DOHH2 (cell line): ENCODE measurements around the gene CALY.

Experiments
- H3F3A ChIP-seq: fragments of 200-600 bp; sonication (generic), shearing (Covaris generic); 2 replicates; pipeline ENCODE4 v1.6.0; 2016; ENCODE audit warnings: antibody characterized with exemption, mild to moderate bottlenecking; ENCODE audit not compliant: control insufficient read depth, insufficient read depth
- H3K27ac ChIP-seq: fragments of 200-600 bp; sonication (generic); 2 replicates; pipeline ENCODE4 v1.5.1; 2014; ENCODE audit warnings: low read depth, mild to moderate bottlenecking, low read length, moderate library complexity
- H3K27me3 ChIP-seq: fragments of 200-600 bp; sonication (generic); 2 replicates; pipeline ENCODE4 v1.6.1; 2014; ENCODE audit warnings: mild to moderate bottlenecking, low read length, mixed read lengths; ENCODE audit not compliant: control insufficient read depth
- H3K36me3 ChIP-seq: fragments of 200-600 bp; sonication (generic); 2 replicates; pipeline ENCODE4 v1.6.1; 2014; ENCODE audit warnings: mild to moderate bottlenecking, low read length, moderate library complexity, mixed read lengths; ENCODE audit not compliant: control insufficient read depth
- H3K4me1 ChIP-seq: fragments of 200-600 bp; sonication (generic); 2 replicates; pipeline ENCODE4 v1.6.1; 2014; ENCODE audit warnings: mild to moderate bottlenecking, low read length, mixed read lengths; ENCODE audit not compliant: control insufficient read depth
- H3K4me2 ChIP-seq: fragments of 200-600 bp; sonication (generic); 2 replicates; pipeline ENCODE4 v1.6.0; 2014; ENCODE audit warnings: mild to moderate bottlenecking, low read length, moderate library complexity
- H3K4me3 ChIP-seq: fragments of 200-600 bp; sonication (generic); 2 replicates; pipeline ENCODE4 v1.5.1; 2014; ENCODE audit warnings: mild to moderate bottlenecking, low read length, mixed read lengths
- H3K79me2 ChIP-seq: fragments of 200-600 bp; sonication (generic); 2 replicates; pipeline ENCODE4 v1.6.1; 2014; ENCODE audit warnings: mild to moderate bottlenecking, low read length, mixed read lengths; ENCODE audit not compliant: control insufficient read depth
- H3K9me2 ChIP-seq: fragments of 200-600 bp; sonication (generic); replicated peaks from 2 replicates; pipeline ENCODE4 v1.6.1; 2014; ENCODE audit warnings: mild to moderate bottlenecking, low read length, mixed read lengths; ENCODE audit not compliant: control insufficient read depth
- H3K9me3 ChIP-seq: fragments of 200-600 bp; sonication (generic); 2 replicates; pipeline ENCODE4 v1.6.1; 2014; ENCODE audit warnings: antibody characterized with exemption, low read length, mixed read lengths; ENCODE audit not compliant: control insufficient read depth, insufficient read depth
- H4K20me1 ChIP-seq: fragments of 200-600 bp; sonication (generic); 2 replicates; pipeline ENCODE4 v1.6.0; 2014; ENCODE audit warnings: low read depth, mild to moderate bottlenecking, antibody characterized with exemption, low read length, moderate library complexity; ENCODE audit not compliant: control insufficient read depth, insufficient read depth
- EZH2phosphoT487 ChIP-seq: fragments of 200-600 bp; sonication (generic); IDR thresholded peaks from 2 replicates; pipeline ENCODE4 v1.6.1; 2017; ENCODE audit warnings: borderline replicate concordance, mild to moderate bottlenecking, antibody characterized with exemption, low read length, moderate library complexity, mixed read lengths
- TF ChIP-seq, protein P1 (sequence below): fragments of 200-600 bp; sonication (generic); IDR thresholded peaks from one replicate; pipeline ENCODE4 v1.5.1; 2014; ENCODE audit warnings: antibody characterized with exemption, mild to moderate bottlenecking, low read depth, low read length; ENCODE audit not compliant: poor library complexity, severe bottlenecking

CALY gene

DNA sequence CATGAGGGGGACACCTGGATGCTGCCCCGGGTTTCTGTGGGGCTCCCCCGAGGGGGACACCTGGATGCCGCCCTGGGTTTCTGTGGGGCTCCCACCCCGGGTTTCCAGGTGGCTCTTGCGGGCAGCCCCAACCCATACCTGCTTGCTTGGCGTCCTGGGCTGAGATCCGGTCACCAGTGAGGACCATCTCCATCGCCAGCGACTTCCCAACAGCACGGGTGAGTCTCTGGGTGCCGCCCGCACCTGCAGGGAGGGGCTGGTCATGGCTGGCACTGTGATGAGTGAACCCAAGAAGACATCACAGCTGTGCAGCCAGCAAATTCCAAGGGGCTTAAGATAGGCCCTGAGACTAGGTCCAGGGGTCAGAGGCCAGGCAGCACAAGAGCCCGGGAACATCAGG lies 30.1 kb upstream of the CALY start:
- Histone ChIP-seq H3K4me3 (no peak overlapping the region), H3F3A (no peaks in the 10 kb centered on the region), H3K79me2 (no peaks in the 10 kb centered on the region), H3K4me1 (no peaks in the 10 kb centered on the region), H3K27ac (no peak overlapping the region), H3K36me3 (peaks cover 18% of the 10 kb centered on the region; the same call in 1 of the 2 replicates), H3K27me3 (no peaks in the 10 kb centered on the region), H3K9me3 (no peaks in the 10 kb centered on the region), H3K9me2 (no peaks in the 10 kb centered on the region), H3K4me2 (no peak overlapping the region), H4K20me1 (no peaks in the 10 kb centered on the region)
- TF ChIP-seq EZH2phosphoT487 = no peak
- TF ChIP-seq, protein P1, sequence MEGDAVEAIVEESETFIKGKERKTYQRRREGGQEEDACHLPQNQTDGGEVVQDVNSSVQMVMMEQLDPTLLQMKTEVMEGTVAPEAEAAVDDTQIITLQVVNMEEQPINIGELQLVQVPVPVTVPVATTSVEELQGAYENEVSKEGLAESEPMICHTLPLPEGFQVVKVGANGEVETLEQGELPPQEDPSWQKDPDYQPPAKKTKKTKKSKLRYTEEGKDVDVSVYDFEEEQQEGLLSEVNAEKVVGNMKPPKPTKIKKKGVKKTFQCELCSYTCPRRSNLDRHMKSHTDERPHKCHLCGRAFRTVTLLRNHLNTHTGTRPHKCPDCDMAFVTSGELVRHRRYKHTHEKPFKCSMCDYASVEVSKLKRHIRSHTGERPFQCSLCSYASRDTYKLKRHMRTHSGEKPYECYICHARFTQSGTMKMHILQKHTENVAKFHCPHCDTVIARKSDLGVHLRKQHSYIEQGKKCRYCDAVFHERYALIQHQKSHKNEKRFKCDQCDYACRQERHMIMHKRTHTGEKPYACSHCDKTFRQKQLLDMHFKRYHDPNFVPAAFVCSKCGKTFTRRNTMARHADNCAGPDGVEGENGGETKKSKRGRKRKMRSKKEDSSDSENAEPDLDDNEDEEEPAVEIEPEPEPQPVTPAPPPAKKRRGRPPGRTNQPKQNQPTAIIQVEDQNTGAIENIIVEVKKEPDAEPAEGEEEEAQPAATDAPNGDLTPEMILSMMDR = no peak

DNA sequence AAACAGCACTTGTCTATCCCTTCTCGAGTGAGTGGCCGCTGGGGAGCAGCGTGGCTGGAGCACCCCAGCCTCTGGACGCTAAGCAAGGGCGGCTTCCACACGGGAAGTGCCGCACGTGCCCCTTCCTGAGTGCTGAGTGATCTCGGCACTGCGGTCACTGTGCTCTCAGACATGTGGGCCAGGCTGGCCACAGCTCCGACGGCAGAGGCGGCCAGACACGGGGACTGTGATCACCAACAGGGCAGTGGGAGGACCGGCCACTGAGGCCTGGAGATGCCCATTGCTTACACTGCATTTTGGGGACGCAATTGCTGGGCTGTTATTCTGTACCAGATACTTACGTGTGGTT lies 29.4 kb upstream of the CALY start:
- Histone ChIP-seq H3K9me2 (no peaks in the 10 kb centered on the region), H3K36me3 (peaks cover 18% of the 10 kb centered on the region; the same call in 1 of the 2 replicates), H3K9me3 (no peaks in the 10 kb centered on the region), H3K4me2 (no peak overlapping the region), H3K27ac (no peak overlapping the region), H3K27me3 (no peaks in the 10 kb centered on the region), H3K4me3 (no peak overlapping the region), H4K20me1 (no peaks in the 10 kb centered on the region), H3K4me1 (no peaks in the 10 kb centered on the region), H3F3A (no peaks in the 10 kb centered on the region), H3K79me2 (no peaks in the 10 kb centered on the region)
- TF ChIP-seq EZH2phosphoT487 = no peak
- TF ChIP-seq, protein P1 = no peak

DNA sequence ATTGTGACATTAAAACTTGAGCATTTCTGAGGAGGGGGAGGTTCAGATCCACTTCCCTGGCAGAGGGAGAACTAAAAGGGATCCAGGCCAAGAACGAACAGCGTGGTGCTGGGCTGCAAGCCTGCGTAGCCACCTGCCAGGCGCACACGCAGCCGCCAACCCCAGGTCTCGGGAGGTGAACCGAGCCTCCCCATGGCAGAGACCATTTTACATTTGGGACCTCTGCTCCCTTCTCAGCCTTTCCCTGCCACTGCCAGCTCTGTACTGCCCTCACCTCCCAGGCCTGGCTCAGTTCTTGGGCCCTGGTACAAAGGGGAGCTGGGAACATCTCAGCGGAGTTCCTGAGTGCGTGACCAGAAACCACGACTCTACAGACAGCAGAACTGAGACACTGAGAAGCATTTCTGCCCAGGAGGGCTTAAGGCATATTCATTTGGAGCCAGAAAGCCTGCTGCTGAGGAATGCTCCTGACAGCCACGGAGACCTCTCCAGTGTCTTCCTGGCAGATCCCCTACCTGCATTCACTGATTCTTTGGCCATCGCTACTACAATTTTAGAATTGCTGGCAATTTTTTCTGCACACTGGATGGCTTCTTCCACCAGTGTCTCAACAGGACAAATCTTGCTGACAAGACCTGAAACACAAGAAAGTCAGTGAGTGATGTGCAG lies 28.9 kb upstream of the CALY start:
- TF ChIP-seq, protein P1 = no peak
- no peak for TF ChIP-seq EZH2phosphoT487
- Histone ChIP-seq H3K36me3 (peaks cover 18% of the 10 kb centered on the region; the same call in 1 of the 2 replicates), H3K4me3 (no peak overlapping the region)

More for the DNA sequence above, 28.9 kb upstream of the CALY start:
- H3K4me1 ChIP-seq = no peaks in the 10 kb centered on the region
- H3F3A ChIP-seq = no peaks in the 10 kb centered on the region
- no peaks in the 10 kb centered on the region for H3K27me3 ChIP-seq
- H3K9me2 ChIP-seq = no peaks in the 10 kb centered on the region
- H3K4me2 ChIP-seq = no peak overlapping the region
- no peaks in the 10 kb centered on the region for H4K20me1 ChIP-seq
- H3K9me3 ChIP-seq = no peaks in the 10 kb centered on the region
- no peaks in the 10 kb centered on the region for H3K79me2 ChIP-seq
- no peak overlapping the region for H3K27ac ChIP-seq
